Prostate gland (tissue), 2 donors: Measurements from ENCODE around the gene CDK9.

ENCODE experiments used
- CTCF ChIP-seq, 4 experiments: fragments of 200-600 bp in 2 of 4; fragments of 450-650 bp in 2 of 4; sonication (generic) in 2 of 4; IDR thresholded peaks; 1 replicate in 3 of 4; 2 replicates in 1 of 4; pipeline ENCODE4 v1.5.1; 2016 to 2019; ENCODE audit warnings: antibody characterized with exemption in 4 of 4, mild to moderate bottlenecking in 2 of 4, moderate library complexity in 2 of 4
- POLR2AphosphoS5 ChIP-seq: sonication (generic); formaldehyde crosslinking; IDR thresholded peaks from one replicate; pipeline ENCODE4 v1.6.1; 2017; ENCODE audit warnings: antibody characterized with exemption

- TF ChIP-seq CTCF (IDR thresholded peaks at IDR 0.05) (no peak), POLR2AphosphoS5 (no peak)
These were observed 32.7 kb upstream of the CDK9 start for GRCh38 chr9:127753148-127753547.
